LNCAP (cell line): ENCODE results near the gene CCDC179.

Experiments used
- TF ChIP-seq, protein P1 (sequence below): fragments of 450-650 bp; IDR thresholded peaks from 2 replicates; pipeline ENCODE4 v1.5.1; 2017; ENCODE audit warnings: mild to moderate bottlenecking

CCDC179 gene

DNA sequence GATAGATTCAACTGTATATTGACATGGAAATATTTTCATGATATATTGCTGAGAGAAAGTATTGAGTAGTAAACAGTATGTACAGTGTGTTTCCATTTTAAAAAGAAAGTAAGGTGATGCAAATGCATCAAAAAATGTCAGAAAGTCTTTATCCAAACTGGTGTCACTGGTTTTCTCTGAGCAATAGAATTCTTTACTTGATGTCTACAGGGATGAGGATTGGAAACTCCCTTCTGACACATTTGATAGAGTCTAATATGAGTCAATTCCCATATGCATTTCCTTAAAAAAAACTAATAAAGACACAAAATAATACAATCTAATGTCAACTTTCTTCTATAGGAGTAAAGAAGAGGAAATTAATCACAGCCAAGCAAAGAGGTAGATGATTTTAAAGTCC is 18.3 kb upstream of the CCDC179 start:
- TF ChIP-seq, protein P1, sequence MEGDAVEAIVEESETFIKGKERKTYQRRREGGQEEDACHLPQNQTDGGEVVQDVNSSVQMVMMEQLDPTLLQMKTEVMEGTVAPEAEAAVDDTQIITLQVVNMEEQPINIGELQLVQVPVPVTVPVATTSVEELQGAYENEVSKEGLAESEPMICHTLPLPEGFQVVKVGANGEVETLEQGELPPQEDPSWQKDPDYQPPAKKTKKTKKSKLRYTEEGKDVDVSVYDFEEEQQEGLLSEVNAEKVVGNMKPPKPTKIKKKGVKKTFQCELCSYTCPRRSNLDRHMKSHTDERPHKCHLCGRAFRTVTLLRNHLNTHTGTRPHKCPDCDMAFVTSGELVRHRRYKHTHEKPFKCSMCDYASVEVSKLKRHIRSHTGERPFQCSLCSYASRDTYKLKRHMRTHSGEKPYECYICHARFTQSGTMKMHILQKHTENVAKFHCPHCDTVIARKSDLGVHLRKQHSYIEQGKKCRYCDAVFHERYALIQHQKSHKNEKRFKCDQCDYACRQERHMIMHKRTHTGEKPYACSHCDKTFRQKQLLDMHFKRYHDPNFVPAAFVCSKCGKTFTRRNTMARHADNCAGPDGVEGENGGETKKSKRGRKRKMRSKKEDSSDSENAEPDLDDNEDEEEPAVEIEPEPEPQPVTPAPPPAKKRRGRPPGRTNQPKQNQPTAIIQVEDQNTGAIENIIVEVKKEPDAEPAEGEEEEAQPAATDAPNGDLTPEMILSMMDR = no peak; the same call in 1 of the 2 replicates

DNA sequence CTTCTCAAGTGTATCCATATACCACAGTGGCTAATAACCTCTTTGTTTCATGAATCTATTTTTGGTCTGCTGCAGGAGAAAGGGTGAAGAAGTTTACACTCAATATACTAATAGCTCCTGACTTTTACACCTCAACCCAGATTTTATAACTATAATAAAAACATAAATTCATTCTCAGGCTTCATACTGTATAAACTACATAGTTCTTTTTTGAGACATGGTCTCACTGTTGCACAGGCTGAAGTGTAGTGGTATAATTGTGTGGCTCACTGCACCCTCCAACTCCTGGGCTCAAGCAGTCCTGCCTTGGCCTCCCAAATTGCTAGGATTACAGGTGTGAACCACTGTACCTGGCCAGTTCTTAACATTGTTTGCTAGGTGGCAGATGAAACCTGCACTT is 17.8 kb upstream of the CCDC179 start:
- TF ChIP-seq, protein P1 = peak; percentile 30; the same call in 1 of the 2 replicates

DNA sequence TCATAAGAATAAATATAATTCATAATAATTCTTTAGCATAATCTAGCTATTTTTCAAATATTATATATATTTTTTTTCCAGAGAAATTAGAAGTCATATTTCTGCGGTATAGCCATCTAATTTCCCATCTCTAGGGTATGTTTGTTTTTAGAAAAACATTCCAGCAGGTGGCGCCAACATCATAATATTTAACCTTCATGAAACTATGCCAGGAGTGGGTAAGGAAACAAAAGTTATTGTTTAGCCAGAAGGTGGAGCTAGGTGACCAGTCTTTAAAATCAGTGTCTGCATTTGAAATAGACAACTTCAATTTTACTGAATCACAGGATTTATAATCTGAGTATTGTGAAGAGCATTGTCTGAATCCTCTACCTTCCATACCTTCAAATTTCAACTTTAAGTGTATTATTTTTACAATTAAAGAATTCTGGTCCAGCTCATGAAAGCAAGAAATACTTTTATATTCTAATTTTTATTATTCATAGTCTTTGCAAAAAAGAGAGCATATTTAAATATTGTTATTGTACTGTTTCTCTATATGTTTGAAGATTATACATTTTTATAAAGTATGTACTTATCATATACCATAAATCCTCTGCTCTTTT is 15.7 kb upstream of the CCDC179 start:
- TF ChIP-seq, protein P1 = peak; percentile 80

DNA sequence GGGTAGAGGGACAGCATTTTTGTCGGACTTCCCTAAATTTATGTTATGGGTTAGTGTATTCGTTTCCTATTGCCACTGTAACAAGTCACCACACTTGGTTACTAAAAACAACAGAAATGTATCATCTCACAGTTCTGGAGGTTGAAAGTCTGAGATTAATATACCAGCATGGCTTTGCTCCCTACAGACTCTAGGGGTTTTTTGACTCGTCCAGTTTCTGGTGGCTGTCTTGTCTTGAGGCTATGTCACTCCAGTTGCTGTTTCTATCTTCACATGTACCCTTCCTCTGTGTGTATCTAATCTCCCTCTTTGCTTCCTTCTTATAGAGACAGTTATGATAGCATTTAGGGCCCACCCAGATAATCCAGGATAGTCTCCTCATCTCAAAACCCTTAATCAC is 9.1 kb upstream of the CCDC179 start:
- TF ChIP-seq, protein P1 = no peak

DNA sequence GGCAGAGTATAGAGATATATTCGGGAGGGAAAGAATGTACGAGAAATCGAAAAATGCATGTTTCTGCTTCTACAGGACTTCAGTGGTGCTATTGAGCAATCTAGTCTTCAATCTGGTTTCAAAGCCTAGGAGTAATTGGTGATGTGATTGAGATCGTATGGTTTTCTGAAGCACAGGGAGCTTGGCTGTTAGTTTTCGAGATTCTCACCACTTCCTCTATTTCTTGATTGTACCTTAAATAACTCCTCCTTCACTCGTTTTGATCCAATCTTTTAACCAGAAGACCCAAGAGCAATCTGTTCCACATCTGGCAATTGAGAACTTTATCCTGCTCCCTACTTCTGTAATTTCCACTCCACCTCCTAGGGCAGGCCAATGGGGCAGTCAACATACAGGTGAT is 518 bp downstream of the CCDC179 start:
- TF ChIP-seq, protein P1 = no peak

DNA sequence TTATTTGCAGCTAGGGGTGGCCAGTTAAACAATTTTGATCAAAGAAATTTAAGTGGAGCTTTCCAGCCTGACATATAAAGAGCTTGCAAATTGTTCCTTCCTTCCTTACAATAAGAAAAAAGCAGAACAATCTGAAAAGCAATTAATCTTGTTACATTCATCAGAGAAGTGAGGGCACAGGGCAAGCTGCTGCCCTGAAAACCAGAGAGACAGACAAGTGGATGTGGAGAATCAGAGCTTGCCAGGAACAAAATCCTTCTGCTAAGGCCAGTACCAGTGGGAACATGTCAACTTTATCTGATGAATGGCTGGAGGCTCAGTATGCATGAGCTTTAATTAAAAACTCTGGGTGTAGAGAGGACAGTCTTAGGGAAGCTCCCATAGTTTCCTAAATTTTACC is 8.8 kb downstream of the CCDC179 start:
- TF ChIP-seq, protein P1 = no peak

DNA sequence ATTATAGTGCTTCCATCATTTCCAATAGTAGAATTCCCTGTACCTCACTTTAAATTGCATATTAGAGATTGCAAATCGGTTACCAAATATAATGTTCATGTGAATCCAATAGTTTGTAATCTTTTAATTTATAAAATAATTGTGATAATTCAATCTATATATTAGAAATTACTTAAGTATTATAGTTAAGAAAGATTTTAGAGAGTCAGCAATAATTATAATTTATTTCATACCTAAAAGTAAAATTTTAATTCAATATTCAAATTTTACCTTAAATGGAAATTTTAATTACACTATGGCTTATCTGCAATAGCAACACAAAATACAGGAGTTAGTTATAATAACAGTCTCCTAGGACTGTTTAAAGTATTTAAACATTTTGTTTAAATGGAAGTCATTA is 13.5 kb downstream of the CCDC179 start:
- TF ChIP-seq, protein P1 = no peak
